DND-41 (cell line): ENCODE measurements around the gene ISX.

Experiments
- CTCF ChIP-seq: IDR thresholded peaks from 2 replicates; pipeline ENCODE4 v1.5.1; 2012; ENCODE audit warnings: borderline replicate concordance, low read length, moderate library complexity, mild to moderate bottlenecking; ENCODE audit not compliant: poor library complexity, severe bottlenecking; ENCODE audit errors: extremely low read depth
- EZH2 ChIP-seq: IDR thresholded peaks from 3 replicates; pipeline ENCODE4 v1.6.1; 2012; ENCODE audit warnings: borderline replicate concordance, low read depth, mild to moderate bottlenecking, moderate library complexity, low read length, inconsistent platforms; ENCODE audit not compliant: severe bottlenecking

DNA sequence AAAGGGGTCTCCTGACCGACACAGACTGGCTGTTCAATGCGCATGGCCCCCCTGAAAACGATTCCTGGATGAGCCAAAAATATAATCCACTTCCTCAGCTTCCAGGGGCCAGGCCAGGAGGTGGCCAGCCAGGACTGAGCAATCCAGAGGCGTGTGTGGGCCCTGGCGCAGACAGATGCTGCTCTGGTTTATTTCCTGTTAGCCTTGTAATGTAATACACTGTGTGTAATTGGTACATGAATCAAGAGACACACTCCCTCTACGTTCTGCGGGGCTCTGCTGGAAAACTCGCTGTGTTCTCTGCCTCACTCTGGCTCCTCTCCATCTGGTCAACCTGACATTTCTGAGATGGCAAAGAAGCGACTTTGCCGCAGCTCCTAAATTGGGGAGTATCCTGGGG is 26.3 kb upstream of the ISX start:
- TF ChIP-seq CTCF, result no peak
- TF ChIP-seq EZH2, result no peak
